ENCODE results near the gene CT45A5. TPM values are rescaled to one million over a fixed set of nuclear protein-coding genes. Genes with fewer than 3 reads are reported as not detected.
"Not testable (repeated sequence)": the region's sequence is repeated elsewhere in the genome, so short reads cannot be mapped to it uniquely, and the experiment has no call there.

Gene CT45A5
- total RNA-seq, 4 donors from 2014 or later: not detected

DNA sequence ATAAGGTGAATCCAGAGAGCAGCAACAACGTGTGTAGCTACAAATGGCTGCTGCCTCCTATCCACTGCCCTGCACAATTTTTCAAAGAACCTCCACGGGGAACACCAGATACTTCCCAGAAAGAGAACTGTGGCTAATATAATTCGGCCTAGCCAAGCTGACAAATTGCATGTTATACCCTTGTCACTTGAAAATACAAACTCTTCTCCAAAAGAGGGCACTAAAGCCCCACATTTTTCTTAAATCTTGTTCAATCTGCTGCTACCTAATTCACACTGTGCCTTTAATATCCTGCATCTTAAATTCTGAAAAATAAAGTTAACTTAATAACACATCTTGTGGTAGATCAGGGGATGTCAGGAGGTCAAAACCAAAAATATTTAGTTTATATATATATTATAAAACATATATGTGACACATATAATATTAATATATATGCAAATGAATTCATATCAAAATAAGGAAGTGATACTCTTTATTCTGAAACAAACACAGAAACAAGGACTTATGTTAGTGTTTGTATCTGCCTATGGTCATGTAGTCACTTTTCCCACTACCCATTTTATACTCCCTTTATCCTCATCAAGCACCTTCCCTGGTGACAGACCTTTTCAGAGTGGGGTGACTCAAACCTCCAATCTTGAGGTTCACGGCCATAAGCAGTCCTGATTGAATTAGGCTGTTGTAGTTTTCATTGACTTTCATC lies 47.8 kb downstream of the CT45A5 start:
- no peak for TF ChIP-seq EP300 (IDR thresholded peaks at IDR 0.05)
- no peak for TF ChIP-seq POLR2A (IDR thresholded peaks at IDR 0.05)
- TF ChIP-seq, protein P1, sequence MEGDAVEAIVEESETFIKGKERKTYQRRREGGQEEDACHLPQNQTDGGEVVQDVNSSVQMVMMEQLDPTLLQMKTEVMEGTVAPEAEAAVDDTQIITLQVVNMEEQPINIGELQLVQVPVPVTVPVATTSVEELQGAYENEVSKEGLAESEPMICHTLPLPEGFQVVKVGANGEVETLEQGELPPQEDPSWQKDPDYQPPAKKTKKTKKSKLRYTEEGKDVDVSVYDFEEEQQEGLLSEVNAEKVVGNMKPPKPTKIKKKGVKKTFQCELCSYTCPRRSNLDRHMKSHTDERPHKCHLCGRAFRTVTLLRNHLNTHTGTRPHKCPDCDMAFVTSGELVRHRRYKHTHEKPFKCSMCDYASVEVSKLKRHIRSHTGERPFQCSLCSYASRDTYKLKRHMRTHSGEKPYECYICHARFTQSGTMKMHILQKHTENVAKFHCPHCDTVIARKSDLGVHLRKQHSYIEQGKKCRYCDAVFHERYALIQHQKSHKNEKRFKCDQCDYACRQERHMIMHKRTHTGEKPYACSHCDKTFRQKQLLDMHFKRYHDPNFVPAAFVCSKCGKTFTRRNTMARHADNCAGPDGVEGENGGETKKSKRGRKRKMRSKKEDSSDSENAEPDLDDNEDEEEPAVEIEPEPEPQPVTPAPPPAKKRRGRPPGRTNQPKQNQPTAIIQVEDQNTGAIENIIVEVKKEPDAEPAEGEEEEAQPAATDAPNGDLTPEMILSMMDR (IDR thresholded peaks at IDR 0.05): no peak
- 35% methylated on average over 4 of the region's 4 CpGs for WGBS
- Histone ChIP-seq H3K9me3 (no peaks in the 10 kb centered on the region), H3K27me3 (no peaks in the 10 kb centered on the region), H3K27ac (no peak overlapping the region), H3K36me3 (no peaks in the 10 kb centered on the region), H3K4me3 (no peak overlapping the region), H3K4me1 (no peaks in the 10 kb centered on the region)
- no peak for DNase-seq (ENCODE audit: low spot score in 2 of 2)

DNA sequence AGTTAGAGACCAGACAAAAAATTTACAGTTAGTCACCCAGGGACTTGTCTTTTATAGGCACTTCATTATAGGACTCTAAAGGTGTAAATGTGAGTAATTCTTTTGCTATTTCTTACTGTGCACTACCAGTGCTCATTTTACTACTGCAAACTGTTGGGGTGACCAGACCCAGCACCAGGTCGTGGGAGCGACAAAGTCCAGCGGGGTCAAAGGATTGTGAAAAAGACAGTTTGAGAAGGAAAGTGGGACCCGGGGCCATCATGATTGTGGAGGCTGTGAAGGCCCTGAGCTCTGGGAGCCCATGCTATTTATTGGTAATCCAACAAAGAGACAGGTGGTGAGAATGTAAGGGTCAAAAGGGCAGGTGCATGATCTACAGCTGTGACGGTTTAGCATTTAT lies 50.6 kb downstream of the CT45A5 start:
- not testable (repeated sequence) for H3K27me3 ChIP-seq; H3K9me3 ChIP-seq; H3K4me3 ChIP-seq; H3K27ac ChIP-seq; DNase-seq (ENCODE audit: low spot score in 2 of 2); H3K4me1 ChIP-seq; H3K36me3 ChIP-seq
- 61% methylated on average over 5 of the region's 5 CpGs for WGBS

Other genes with a start within 250 kb of the CT45A5 start
- not detected for gene CT45A1, start 71.9 kb downstream of the CT45A5 start, total RNA-seq
- not detected for gene CT45A3, start 17.3 kb downstream of the CT45A5 start, total RNA-seq
- not detected for gene CT45A6, start 17.3 kb upstream of the CT45A5 start, total RNA-seq
- gene CT45A2, start 34.5 kb upstream of the CT45A5 start, total RNA-seq: not detected
- not detected for gene CT45A7, start 51.8 kb upstream of the CT45A5 start, total RNA-seq
- gene CT45A8, start 69.0 kb upstream of the CT45A5 start, total RNA-seq: not detected
- gene CT45A9, start 86.3 kb upstream of the CT45A5 start, total RNA-seq: not detected
- not detected for gene CT45A10, start 107.9 kb upstream of the CT45A5 start, total RNA-seq
- not detected for gene SAGE1, start 108.2 kb upstream of the CT45A5 start, total RNA-seq
- 10 to 100 TPM; 17.4 to 26.7 (median 23.3) TPM for gene MMGT1, start 188.5 kb upstream of the CT45A5 start, total RNA-seq
- gene SLC9A6, start 199.9 kb upstream of the CT45A5 start, total RNA-seq: 10 to 100 TPM; 12.5 to 17.1 (median 15.3) TPM

Measured in suprapubic skin (tissue), 4 donors.